CD4-positive, alpha-beta T cell treated with Interleukin-17A for 1 hour (primary cell): ENCODE data around the gene KRTAP5-4.
"Not testable (repeated sequence)": the region's sequence is repeated elsewhere in the genome, so short reads cannot be mapped to it uniquely, and the experiment has no call there.

Source experiments
- DNase-seq: peaks from one replicate; pipeline ENCODE4 v3.0.0-alpha.2; 2020

Gene KRTAP5-4

DNA sequence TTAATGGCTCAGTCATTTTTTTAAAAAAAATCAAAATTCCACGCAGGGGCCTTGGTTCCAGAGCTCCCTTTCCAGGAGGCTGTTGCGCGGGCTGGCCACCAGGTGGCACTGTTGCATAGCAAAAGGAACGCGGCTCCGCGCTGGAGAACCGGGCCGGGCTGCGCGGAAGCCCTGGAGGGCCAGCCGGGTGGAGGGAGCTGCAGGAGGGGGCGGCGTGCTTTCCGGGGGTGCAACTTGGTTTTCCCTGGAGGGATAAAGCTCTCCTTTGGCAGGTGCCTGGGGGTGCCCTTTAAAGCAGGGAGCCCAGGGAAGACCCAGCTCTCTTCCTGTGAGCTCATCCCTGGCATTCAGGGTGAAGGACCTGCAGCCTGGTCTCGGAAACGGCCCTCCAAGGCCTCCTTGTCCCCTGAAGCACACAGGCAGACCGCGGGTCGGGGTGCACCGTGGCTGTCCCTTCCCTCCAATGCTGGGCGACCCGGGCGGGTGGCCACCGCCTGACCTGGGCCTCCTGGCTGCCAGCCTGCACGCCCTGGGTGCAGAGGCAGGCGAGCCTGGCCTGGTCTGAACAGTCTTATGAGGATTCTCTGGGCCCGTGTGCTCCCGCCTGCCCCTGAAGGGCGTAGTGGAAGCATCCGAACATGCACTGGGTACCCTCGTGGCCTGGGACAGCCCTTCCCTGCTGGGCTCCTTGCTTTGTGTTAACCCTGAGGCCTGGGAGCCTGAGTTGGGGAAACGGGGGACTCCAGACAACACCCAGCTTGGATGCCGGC lies 31.0 kb upstream of the KRTAP5-4 start:
- DNase-seq, result peak; percentile 76

DNA sequence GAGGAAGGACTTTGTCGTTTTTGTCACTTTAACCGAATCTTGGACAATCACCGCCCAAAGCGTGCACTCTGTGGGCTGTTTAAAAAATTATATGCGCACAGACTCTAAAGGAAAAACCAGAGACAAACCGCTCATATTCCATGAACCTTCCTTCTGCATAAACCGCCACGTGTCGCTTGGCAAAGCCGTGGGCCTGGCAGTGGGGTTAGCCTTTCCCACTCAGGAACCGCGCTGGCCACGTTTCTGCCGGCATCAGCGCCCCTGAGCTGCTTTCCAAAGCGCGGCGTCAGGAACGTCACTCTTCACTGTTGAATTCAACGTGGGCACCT lies 30.5 kb upstream of the KRTAP5-4 start:
- no peak for DNase-seq

DNA sequence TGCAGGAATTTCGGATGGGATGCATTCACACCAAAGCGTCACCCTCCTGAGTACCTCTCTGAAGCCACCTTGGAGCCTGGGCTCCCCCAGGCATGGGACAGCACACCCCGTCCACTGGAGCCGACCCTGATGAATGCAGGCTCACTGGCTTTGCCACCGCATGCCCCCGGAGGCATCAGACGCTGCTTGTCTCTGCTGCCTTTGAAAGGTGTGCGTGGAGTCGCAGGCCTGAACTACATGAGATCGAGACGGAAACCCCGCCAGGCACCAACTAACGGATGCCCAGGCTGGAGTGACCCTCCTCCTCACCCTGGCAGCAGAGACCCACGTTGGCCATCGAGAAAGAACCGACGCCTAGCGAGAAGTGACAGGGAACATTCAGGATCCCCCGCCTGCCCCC lies 30.1 kb upstream of the KRTAP5-4 start:
- no peak for DNase-seq

DNA sequence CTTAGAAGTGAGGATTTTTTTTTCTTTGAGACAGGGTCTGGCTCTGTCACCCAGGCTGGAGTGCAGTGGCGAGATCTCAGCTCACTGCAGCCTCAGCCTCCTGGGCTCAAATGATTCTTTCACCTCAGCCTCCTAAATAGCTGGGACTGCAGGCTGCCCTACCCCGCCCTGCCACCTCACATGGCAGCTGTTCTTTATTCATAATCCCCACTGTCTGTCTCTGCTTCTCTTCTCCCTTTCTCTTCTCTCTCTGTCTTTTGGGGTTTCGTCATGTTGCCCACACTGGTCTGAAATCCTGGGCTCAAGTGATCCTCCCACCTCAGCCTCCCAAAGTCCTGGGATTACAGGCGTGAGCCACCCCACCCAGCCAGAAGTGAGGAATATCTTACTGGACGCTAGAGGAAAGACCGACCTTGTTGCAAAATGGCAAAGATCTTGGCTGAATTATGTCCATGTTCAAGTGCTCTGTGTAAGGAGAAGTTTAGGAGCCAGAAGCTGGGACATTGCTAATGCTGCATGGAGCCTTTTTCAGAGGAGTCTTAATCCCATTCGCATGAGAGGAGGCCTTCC lies 29.6 kb upstream of the KRTAP5-4 start:
- no peak for DNase-seq

DNA sequence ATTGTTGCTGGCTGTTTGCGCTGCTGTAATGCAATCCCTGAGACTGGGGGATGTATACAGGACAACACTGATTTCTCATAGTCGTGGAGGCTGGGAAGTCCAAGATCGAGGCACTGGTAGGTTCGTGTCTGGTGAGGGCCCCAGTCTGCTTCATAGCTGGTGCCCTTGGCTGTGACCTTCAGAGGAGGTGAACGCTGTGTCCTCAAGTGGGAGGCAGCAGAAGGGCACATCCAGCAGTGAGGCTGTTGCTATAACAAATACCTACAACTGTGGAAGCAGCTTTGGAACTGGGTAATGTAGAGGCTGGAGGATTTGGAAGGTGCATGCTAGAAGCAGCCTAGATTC lies 29.0 kb upstream of the KRTAP5-4 start:
- DNase-seq, result no peak

DNA sequence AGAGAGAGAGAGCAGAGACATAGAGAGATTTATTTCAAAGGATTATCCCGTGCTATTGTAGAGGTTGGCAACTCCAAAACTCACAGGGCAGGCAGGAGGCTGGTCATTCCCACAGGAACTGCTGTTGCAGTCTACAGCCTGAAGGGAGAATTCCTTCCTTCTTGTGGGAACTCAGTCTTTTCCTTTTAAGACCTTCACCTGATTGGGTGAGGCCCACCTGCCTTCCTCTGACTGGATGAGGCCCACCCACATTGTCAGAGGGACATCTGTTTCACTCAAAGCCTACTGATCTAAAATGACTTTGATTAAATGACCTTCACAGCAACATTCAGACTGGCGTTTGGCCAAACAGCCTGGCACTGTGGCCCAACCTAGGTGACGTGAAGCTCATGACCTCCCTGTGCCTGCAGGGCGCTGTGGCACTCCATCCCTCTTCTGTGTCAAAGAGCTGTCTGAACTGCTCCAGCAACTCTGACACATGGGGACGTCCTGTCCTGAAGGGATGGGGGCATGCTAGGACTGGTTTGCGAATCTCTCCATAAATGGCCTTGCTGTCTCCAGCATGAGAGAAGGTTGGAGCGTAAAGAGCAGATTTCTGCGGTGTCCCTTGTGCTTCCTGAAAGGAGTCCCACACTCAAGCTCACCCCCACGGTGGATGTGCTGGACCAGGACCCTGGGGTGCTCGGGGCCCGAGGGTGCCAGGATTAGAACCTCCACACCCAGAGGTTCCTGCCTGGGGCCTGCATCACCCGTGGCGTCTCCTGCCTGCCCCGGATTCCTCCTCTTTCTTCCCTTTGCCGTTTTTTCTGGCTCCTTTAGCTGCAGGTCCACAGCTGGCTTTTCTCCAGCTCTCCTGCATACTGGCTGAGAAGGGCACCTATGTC lies 28.3 kb upstream of the KRTAP5-4 start:
- no peak for DNase-seq

DNA sequence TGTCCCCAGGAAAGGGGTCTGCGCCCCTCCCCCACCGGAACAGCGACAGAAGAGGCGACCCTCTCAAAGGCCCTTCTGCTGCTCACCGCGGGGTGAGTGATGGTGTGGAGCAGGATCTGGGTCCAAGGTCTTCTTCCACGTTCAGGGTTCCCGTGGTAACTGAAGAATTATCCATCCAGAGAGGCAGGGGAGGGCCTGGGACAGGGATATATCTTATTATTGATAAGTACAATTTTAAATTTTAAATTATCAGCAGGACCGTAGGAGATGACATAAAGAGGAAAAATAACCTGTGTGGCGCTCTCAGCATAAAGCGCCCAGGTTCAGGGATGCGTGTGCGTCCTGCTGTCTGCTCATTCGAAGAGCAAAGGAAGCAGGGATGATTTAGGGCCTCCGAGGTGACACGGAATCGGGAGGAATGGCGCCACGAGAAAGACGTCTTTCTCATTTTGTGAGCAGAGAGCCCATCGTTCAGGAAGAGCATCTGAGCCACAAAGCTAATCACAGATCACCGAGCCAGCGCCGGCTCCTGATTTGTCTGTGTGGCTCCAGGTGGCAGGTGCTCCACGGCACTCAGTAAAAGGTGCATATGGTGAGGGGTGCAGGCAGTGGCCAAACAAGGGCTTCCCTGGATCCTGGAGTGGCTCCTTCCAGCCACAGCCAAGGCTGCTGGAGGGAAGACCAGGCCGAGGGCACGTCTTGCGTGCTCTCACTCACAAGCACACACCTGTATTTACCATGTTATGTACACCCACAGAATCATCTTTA lies 26.9 kb upstream of the KRTAP5-4 start:
- DNase-seq, result no peak

DNA sequence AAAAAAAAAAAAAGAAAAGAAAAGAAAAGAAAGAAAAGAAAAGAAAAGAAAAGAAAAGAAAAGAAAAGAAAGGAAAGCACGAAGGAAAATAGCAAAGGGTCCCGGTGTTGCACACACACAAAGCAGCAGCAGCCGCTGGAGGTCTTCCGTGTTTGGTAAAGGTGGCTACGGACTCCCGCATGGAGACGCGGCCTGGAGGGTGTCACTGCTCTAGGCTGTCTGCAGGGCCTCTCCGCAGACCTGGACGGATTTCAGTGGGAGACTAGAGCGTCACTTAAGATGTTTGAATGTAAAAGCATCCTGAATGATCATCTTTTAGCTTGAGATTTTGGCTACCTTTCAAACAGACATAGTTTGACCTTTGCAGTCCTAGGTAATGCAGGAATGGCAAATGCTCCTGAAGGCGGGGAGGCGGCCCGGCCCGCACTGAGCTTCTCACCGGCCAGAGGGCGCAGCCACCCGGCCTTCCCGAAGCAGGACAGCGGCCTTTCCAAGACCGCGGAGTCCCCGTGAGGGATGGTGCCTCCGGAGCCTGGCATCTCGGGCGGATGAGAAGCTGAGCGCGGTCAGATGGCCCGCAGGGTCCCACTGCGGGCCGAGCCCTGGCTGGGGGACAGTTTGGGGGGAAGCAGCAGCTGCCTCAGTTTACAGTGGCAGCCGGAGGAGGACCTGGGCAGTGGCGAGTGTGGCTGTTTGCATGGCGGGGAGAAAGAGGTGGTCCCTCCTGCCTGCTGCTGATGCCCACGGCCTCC lies 26.1 kb upstream of the KRTAP5-4 start:
- no peak for DNase-seq

DNA sequence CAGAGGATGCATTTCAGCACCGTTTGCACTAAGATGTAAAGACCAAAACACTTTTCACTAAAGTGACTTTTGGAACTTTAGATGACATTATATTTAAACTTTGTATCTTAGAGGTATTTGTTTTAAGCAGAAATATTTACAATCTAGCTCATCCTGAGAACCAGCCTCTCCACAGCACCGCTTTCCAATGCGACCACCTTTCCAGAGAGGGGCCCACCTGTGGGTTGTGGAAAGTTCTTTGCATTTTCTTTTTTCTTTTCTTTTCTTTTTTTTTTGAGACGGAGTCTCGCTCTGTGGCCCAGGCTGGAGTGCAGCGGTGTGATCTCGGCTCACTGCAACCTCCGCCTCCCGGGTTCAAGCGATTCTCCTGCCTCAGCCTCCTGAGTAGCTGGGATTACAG lies 24.6 kb upstream of the KRTAP5-4 start:
- DNase-seq, result not testable (repeated sequence)

DNA sequence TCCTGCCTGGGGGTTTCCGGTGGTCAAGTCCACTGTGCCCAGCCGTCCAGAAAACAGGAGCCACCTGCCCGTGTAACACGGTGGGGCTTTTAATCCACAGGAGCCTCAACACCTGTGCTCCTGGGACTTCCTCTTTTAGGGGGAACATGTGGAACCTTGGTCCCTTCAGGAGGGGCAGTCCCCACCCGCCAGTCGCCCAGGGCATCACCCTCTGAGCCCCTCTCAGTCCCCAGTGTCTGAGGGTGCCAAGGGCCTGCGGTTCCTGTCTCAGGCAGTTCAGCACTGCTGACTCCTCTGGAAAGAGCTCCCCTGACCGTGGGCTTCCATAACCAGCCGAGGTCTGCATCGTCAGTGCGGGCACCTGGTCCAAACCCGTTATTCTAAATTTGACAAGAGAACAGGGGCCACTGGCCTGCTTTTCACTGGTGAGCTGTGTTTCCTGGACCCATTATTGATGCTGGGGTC lies 23.5 kb upstream of the KRTAP5-4 start:
- DNase-seq, result no peak

DNA sequence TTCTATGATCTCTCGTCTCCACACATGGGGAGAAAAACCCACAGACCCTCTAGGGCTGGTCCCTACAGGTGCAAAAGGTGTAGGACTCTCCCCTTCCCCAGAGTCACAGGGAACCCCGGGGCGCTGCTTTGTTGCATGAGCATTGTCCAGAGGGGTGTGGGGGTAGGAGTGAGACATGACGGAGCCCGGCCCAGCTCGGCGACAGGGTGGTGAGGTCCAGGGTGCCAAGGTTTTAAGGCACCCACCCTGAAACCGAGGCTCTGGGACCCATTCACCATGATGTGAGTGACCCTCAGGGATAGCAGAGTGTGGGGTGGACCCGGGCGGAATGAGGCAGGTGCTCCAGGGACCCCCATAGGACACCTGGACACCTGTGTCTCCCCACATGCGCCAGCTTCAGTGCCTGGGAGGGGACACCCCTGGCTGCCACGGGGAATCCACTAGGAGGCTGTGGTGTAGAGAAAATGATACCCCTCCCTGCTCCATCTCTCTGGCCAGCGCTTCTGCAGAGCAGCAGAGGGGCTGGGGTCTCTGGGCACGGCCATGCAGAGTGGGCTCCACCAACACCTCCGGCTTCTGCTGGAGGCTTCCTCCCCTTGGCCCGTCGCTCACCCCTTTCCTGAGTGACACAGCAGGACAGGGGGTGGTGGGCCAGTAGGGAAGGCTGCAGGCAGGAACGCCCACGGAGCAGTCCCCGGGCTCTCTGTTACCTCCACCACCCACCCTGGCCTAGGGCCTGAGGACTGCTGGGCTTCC lies 22.8 kb upstream of the KRTAP5-4 start:
- DNase-seq, result no peak

DNA sequence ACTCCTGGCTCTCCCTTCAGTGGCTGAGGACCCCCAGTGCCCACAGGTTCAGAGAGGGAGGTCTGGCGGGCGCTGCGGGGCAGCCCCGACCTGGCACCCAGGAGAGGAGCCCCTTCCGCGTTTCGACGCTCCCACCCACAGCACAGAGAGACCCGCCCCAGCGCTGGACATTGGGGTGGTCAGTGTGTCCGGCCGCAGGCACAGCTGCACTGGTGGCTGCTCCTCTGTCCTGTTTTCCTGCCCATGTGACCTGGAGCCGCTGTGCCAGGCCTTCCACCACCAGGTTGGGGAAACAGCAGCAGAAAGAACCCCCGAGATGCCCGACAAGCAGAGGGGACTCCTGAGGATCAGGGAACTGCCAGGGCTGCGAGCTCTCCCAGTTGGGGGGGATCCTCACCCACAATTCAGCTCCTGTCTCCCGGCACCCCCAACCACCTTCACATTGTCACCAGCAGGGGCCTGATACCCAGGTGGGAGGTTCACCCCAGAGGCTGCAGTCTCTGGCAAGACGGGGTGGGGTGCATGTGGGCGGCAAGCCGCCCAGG lies 21.3 kb upstream of the KRTAP5-4 start:
- DNase-seq, result no peak

DNA sequence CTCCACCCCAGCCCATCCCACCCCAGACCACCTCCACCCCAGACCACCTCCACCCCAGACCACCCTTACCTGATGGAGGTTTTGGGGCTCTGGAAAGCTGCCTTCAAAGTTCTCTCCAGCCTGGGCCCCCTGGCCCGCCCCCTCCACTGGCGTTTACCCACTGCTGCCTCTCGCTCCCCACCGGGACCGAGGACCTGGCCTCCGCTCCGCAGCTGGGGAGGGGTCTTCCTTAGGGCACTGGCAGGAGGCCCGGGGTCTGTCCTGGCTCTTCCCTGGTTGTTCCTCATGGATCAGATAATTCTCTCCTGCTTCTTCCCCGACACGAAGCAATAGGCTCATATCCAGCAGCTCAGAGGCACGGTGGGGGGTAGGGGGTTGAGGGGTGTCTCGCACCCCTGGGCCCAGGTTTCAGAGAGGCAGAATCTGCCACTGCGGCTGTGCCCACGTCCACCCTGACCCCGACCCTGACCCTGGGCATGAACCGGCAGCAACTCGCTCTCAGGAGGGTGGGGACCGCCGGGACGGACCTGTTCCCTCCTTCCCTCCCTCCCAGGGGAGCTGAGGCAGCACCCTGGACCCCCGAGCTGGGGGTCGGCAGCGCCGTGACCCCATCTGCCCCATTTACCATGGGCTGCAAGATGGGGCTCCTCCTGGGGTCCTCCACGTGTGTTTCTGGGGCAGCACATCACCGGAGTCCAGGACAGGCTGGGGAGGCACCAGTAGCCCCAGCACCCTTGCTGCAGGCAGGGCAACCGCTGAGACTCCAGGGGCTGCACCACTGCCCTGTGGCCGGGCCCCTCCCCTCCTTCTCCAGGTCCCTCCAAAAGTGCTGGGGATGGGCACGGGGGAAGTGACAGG lies 20.6 kb upstream of the KRTAP5-4 start:
- DNase-seq, result no peak

DNA sequence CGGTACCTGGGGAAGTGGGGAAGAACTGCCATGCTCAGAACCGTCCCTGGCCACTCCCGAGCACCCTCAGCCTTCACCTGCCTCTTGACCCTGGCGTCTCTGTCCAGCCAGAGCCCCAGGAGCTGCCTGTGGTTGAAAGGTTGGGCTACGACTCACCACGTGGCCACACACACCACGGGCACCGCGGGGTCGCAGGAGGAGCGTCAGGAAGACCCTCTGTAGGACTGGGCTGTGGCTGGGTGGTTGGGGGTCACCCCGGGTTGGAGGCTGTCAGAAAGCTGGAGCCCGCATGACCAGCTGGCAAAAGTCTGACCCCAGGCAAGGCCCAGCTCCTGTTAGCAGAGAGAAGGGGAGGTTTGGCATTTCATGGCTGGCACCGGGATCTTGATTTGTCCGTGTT lies 19.2 kb upstream of the KRTAP5-4 start:
- no peak for DNase-seq

DNA sequence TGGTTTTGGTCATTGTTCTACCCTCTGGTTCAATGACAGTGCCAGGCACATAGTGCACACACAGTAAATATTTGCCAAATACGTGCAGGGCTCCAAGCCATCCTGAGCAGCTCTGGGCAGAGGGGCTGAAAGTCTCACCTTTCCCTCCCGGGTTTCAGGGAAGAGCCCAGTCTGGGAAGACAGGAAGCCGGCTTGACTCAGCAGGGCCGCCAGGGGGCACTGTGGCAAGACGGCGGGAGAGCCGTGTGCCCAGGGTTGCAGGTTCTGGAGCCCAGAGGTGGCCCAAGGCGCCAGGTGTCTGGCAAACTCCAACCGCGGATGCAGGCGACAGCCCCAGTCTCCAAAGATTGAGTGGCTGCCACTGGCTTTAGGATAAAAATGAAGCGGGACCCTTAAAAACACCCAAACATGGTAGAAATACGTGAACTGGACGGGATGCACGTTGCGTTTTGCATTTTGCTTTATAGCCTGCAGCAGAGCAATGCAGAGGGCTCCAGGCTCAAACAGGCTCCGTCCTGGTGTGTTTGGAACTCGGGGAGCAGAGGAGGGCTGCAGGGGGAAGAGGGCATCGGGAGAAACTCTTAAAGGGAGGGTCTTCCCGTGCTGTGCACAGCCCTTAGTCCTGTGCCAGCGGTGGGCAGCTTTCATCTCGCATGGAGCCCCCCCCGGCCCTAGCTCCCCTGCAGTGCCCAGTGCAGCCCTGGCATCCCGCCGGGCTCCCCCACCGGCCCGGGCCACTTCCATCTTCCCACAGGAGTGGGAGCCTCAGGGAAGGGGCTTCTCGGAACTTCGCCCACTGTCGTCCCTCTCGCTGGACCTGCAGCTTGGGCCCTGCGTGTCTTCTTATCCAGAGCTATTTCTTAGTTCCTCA lies 18.4 kb upstream of the KRTAP5-4 start:
- DNase-seq, result peak; percentile 7

DNA sequence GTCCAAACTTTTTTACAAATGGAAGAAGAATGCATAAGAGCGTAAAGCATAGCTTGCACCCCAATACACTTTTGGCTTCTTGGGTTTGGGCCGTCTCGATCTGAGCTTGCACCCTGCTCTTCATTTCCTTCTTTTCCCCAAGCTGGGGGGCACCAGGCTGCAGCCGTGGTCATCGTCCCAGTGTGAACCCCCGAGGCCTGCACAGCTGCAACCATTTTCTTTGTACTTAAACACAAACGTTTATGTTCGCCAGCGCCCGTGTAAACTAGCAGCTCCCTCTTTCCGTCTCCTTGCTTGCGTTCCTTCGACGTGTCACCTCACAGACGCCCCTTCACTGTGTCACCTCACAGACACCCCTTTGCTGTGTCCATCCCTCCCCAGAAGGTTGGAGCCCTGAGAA lies 17.7 kb upstream of the KRTAP5-4 start:
- no peak for DNase-seq

DNA sequence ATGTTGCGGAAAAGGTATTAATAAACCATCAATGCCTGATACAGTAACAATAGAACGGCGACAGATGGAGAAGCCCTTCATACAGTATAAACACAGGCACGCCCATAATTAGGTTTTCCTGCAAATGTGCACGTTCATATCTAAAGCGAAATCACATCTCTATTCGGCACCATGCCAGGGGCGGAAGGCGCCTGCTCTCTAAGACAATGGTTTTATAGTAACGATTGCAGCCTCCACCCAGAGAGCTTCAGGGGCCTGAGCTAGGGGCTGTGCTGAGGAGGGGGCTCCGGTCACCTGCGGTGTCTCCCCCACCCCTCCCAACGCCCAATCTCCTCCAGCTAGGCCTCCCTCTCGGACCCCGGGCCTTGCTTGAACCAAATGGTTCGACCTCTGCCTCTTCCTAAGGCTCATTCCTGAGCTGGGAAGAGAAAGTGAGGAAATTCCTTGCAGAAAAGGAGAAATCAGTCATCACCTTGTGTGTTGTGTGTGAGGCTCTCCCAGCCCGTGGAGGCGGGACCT lies 17.2 kb upstream of the KRTAP5-4 start:
- DNase-seq, result no peak

DNA sequence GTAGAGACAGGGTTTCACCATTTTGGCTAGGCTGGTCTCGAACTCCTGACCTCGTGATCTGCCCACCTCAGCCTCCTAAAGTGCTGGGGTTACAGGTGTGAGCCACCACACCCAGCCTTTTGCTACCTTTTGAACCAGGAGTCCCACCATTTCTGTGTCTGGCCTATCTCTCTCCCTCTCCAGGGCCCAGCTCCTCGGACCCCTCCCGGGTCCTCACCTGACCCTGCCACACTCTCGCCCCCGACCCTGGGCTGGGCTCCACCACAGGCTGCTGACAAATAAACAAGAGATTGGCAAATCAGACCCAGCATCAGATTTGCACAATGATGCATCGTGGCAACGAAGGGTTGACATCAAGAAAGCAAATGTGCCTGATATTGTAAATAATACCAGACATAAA lies 16.4 kb upstream of the KRTAP5-4 start:
- DNase-seq, result no peak

DNA sequence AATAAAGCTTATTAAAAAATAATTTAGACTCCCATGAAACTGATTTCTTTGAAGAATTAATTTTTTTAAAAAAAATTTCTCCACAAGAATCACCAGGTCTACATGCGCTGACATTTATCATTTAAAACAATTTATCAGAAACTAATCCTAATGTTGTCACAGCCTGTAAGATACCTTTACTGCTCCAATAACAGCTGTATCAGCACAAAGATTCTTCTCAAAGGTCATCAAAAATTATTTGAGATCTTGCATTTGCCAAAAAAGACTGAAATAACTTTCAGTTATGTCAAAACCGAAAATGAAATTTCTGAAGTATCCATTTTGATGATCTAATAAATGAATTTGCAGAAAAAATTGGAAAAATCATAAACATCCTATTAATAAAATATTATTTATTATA lies 15.7 kb upstream of the KRTAP5-4 start:
- DNase-seq, result no peak
